ENCODE measurements around the gene AP1M2.
"Not testable (repeated sequence)": the region's sequence is repeated elsewhere in the genome, so short reads cannot be mapped to it uniquely, and the experiment has no call there.

AP1M2 gene

DNA sequence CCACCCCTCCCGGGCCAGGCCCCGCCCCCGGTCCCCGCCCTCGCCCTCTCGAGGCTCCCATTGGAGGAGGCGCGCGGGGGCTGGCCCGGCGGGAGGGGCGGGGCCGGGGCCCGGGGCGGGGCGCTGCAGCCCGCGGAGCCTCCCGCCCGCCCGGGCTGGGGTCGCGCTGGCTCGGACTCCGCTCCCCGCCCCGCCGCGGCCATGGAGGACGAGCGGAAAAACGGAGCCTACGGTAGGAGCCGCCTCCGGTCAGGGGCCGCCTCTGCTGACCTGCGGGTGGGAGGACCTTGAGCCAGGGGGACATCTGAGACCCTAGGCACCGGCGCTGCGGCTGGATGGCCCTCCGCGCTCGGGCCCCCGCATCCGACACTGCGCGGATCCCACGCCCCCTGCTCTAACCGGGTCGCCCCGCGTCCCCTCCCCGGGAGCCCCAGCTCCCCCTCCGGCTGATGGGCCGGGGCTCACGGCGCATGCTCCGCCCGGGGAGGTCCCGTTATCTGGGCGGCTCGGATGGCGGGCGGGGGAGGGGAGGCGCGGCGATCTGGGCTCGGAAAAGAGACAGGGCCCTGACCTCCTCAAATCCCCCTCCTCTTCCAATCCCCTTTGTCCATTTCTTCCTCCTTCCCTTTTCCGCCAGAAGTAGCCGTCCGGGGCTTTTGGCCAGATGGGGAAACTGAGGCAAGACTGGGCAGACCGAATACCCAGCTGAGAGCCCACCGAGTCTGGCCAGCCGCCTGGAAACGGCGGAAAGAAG is 15.4 kb upstream of the AP1M2 start:
- DNase-seq (ENCODE audit: low spot score) = peak; percentile 92
- no peak for FAIRE-seq

DNA sequence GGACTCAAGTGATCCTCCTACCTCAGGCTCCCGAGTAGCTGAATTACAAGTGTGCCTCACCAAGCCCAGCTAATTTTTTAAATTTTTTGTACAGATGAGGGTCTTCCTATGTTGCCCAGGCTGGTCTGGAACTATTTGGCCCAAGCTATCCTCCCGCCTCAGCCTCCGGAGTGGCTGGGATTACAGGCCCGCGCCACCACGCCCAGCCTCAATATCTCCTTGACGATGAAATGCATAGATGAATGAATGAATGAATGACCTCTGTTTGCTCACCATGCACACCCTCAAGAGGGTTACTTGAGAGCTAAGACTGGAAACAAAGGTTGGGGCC is 14.9 kb upstream of the AP1M2 start:
- DNase-seq (ENCODE audit: low spot score) = no peak
- FAIRE-seq = no peak

DNA sequence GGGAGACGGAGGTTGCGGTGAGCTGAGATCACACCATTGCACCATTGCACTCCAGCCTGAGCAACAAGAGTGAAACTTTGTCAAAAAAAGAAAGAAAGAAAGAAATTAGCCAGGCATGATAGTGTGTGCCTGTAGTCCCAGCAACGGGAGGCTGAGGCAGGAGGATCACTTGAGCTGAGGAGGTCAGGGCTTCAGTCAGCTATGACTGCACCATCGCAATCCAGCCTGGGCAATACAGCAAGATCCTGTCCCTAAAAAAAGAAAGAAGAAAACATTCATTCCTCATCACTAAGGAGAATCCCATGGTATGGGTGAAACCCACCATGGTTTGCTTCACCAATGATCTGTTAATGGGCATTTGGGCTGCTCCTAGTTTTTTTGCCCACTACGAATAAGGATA is 13.0 kb upstream of the AP1M2 start:
- DNase-seq (ENCODE audit: low spot score) (no peak), FAIRE-seq (no peak)

DNA sequence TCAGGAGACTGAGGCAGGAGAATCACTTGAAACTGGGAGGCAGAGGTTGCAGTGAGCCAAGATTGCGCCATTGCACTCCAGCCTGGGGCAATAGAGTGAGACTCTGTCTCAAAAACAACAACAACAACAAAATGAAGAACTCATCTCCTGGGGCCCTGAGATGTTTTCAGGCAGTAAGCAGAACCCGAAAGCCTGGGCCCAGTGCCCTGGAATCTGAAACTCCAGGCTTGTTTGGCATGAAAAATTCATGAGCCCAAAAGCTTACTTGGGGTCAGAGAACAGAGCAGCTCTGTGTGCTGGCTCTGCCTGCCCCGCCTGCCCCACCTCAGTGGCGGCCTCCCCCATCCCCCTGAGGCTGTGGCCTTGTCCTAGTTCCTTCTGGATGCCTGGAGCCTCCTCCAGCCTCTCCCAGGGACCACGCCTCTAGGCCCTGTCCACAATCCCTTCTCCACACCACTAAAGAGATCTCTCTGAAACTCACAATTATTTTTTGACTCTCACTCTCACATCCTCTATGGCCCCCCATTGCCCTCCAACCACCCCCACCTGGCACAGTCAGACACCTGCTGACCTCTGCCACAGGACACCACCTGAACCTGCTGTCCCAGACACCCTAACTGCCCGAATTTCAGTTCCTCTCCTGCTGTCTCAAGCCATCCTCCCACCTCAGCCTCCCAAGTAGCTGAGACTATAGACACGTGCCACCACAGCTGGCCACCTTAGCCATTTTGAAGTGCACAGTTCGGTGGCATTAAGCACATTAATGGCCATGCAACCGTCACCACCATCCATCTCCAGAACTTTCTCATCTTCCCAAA is 6.9 kb upstream of the AP1M2 start:
- FAIRE-seq = no peak
- DNase-seq (ENCODE audit: low spot score) = no peak

DNA sequence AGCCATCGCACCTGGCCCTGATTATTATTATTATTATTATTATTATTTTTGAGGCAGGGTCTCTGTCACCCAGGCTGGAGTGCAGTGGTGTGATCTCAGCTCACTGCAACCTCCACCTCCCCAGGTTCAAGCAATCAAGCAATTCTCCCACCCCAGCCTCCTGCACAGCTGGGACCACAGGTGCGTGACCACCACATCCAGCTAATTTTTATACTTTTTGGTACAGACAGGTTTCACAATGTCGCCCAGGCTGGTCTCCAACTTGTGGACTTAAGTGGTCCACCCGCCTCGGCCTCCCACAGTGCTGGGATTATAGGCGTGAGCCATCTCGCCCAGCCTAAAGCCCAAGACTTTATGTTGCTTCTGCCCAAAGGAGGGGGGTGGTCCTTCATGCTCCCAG is 6.0 kb upstream of the AP1M2 start:
- FAIRE-seq = no peak
- DNase-seq (ENCODE audit: low spot score) = no peak

DNA sequence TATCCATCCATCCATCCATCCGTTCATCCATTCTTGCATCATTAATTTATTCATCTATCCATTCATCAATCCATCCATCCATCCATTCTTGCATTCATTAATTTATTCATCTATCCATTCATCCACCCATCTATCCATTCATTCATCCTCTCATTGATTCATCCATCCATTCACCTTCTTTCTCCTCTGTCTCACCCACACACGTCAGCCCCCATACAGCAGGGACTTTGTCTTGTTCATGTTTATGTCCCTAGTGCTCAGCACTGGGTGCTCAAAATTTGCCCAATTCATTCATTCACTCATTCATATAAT is 683 bp upstream of the AP1M2 start:
- no peak for FAIRE-seq
- no peak for DNase-seq (ENCODE audit: low spot score)

DNA sequence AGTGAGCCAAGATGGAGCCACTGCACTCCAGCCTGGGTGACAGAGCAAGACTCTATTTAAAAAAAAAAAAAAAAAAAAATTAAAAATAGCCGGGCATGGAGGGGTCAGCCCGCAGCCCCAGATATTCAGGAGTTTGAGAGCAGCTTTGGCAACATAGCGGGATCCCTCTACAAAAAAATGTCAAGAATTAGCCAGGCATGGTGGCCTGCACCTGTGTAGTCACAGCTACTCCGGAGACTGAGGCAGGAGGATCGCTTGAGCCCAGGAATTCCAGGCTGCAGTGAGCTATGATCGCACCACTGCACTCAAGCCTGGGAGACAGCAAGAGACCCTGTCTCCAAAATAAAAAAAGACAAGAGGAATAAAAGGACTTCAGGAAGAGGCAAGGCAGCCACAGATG is 716 bp downstream of the AP1M2 start:
- DNase-seq (ENCODE audit: low spot score) (no peak), FAIRE-seq (no peak)

DNA sequence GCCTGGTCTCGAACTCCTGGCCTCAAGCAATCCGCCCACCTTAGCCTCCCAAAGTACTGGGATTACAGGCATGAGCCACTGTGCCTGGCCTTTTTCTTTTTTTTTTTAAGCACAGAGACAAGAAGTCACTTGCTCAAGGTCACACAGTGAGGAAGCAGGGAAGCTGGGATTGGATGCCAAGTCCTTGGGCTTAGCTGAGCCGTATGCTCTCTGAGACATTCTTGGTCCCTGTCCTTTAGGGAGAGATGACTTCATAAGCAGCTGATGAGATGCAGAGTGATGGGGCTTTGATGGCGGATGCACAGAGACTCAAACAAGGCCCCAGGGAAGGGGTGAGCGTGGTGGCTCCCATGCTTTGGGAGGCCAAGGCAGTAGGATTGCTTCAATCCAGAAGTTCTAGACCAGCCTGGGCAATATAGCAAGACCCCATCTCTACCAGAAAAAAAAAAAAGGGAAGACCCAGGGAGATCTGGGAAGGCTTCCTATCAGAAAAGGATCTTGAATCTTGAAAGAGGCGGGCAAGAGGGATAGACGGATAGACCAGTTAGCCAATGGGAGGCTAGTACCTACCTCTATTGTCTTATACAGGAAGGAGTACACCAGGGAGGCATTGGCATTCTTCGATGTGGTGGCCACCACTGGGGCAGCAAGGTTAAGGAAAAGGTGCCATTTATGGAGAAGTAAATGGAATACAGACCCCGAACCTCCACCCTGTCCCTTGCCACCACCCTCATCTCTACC is 3.9 kb downstream of the AP1M2 start:
- no peak for FAIRE-seq
- DNase-seq (ENCODE audit: low spot score) = no peak

DNA sequence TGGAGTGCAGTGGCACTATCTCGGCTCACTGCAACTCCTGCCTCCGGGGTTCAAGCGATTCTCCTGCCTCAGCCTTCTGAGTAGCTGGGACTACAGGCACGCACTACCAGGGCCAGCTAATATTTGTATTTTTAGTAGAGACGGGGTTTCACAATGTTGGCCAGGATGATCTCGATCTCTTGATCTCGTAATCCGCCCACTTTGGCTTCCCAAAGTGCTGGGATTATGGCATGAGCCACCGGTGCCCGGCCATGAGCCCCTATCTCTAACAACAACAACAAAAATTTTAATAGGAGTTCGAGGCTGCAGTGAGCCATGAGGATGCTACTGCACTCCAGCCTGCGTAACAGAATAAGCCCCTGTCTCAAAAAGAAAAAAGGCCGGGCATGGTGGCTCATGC is 5.0 kb downstream of the AP1M2 start:
- no peak for FAIRE-seq
- DNase-seq (ENCODE audit: low spot score) = no peak

DNA sequence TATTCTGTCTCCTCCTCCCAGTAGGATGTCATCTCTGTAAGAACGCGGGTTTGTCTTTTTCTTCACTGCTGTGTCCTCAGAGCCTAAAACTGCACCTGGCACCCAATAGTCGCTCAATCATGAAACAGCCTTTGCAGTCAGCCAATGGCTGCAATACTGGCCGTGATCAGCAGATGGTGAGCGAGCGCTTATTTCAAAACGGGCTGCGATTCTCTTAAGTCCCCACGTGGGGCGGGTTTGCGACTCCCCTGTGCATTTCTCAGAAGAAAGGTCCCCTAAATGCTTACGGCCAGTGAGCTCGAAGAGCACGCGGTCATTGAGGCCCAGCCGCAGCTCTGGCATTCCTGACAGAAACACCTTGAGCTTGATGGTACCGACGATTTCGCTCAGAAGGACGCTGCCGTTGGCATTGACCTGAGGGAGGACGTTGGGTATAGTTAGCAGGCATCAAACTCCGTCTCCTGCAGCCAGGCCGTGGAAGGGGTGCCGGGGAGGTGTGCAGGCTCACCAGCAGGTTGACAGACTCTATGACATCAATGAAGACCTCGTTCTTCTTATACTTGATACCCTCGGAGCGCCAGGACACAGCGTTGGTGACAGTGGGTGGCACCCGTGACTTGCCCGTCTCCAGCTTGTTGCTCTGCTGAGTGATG is 6.0 kb downstream of the AP1M2 start:
- no peak for FAIRE-seq
- peak; percentile 66 for DNase-seq (ENCODE audit: low spot score)

DNA sequence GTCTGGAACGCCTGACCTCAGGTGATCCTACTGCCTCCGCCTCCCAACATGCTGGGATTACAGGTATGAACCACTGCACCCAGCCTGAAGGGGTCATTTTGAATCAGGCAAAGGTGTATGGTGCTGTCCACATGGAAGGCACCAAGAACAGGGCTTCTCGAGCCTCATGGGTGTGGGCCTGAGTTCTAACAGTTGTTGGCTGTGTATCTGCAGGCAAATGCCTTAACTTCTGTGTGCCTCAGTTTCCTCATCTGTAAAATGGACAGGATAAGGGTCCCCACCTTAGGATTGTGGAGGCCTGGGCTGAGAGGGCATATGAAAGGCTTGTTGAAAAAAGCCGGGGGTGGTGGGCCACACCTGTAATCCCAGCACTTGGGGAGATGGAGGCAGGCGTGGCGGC is 9.2 kb downstream of the AP1M2 start:
- DNase-seq (ENCODE audit: low spot score) (no peak), FAIRE-seq (no peak)

DNA sequence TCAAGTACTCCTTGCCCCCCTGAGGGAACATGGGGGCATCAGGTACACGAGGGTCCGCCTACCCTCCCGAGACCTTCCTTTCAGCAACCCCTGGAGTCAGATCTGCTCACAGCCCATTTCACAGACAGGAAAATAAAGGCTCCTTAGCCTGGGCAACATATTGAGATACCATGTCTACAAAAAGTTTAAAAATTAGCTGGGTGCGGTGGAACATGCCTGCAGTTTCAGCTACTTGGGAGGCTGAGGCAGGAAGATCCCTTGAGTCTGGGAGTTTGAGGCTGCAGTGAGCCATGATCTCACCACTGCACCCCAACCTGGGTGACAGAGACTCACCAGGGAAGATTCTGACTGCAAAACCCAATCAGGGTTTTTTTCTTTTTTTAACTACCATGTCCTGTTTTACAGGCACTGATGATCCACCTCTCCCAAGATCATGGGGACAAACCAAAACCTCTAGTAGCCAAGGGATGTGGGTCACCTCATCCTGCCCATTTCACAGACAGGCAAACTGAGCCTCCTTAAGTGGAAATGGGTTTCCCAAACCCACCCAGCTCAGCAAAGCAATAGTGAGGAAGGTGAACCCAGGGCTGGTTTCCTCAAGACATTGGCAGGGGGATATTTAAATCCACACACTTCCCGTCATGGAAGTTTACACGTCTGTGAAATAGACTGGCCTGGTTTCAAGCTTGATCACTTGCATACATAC is 11.9 kb downstream of the AP1M2 start:
- FAIRE-seq = no peak

DNA sequence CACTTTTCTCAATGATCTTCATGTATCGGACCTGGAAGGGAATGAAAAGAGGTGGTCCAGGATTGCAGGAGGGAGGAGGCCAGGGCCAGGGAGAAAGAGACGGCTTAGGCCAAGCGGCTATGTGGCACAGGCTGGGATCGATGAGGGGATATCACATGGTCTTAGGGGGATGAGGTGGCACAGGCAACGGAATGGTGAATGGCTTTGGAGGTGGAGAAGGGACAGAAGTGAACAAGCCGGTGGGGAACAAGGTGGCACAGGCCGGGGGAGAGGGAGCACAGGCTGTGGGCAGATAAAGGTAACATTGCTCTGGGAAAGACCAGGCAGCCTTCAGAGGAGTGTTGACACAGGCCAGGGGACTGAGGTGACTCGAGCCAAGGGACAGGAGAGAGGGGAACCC is 12.7 kb downstream of the AP1M2 start:
- DNase-seq (ENCODE audit: low spot score) (no peak), FAIRE-seq (no peak)

More for the DNA sequence above, 11.9 kb downstream of the AP1M2 start:
- DNase-seq (ENCODE audit: low spot score) = no peak

DNA sequence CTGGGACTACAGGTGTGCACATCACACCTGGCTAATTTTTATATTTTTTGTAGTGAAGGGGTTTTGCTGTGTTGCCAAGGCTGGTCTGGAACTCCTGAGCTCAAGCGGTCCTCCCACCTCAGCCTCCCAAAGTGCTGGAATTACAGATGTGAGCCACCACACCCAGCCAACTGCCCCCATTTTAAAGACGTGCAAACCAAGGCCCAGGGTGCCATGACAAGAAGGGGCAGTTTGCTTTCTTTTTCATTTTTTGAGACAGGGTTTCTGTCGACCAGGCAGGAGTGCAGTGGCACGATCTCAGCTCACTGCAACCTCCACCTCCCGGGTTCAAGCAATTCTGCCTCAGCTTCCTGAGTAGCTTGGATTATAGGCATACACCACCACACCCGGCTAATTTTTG is 13.3 kb downstream of the AP1M2 start:
- DNase-seq (ENCODE audit: low spot score); FAIRE-seq: not testable (repeated sequence)

DNA sequence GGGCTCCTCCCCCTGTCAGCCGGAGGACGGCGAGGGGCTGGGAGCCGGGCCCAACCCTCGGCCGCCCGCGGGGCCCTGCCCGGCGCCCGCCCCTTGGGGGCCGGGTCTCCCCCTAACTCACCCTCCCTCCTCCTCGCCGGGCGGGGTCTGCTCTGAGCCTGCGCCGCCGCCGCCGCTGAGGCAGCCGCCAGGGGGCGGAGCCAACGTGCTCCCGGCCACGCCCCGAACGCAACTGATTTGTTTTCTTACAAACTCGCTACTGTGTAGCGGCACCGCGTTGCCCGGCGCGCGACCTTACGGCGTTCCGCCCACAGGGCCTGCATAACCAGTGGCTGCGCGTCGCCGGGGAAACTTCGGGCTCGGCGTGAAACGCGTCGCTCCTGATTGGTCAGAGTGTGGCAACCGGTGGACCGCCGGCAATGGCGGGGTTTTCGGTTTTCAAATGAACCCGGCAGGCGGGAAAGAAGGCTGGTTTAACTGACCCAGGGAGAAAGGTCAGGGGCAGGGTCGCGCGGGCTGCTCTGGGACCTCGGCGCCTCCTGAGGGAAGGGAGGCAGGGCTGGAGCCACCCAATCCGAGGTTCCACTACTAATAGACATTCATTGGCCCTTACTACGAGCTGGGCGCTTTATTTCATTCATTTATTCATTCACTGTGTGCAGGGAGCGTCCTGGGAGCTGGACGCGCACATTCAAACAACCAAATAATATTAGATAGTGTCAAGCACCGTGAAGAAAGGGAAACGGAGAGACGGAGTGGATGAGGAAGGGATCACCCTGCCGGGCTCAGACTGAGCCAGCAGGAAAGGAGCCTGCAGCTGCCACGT is 18.1 kb downstream of the AP1M2 start, which contains the start of gene CDKN2D:
CDKN2D (minus strand) TSS at position 154 of the 826 bp plus-strand sequence. CDS start 326 bp downstream, outside the sequence.
- FAIRE-seq (peak; percentile 76), DNase-seq (ENCODE audit: low spot score) (peak; percentile 85)

DNA sequence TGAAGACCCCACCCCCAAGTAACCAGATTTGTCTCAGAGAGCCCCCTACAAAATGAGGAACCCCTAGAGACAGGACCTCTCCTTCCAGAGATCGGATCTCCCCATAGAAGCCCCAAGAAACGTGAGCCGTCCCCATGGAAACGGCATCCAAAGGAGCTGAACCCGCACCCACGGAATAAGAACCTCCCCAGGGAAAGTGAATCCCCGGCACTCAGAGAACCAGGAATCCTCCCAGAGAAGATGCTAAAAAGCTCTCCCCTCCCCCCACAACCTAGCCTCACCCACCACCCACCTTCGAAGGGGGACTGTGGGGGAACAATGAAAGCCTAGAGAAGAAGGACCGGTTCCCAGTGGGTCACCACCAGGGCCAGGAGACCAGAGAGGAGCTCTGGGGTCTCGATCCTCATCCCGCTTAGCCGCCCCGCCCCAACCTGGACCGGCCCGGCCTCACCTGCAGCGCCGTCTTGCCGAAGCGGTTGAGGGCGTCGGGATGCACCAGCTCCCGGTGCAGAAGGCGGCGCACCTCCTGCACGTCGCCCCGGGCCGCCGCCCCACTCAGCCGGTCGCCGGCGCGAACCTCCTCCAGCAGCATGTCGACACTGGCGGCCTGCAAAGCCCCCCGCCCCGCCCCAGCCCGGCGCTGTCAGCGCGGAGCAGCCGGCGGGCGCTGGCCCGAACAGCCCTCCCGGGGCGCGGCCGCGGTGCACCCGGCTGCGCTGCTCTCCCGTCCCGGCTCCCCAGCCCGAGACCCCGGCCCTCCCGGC is 18.9 kb downstream of the AP1M2 start:
- FAIRE-seq (no peak), DNase-seq (ENCODE audit: low spot score) (peak; percentile 29)

DNA sequence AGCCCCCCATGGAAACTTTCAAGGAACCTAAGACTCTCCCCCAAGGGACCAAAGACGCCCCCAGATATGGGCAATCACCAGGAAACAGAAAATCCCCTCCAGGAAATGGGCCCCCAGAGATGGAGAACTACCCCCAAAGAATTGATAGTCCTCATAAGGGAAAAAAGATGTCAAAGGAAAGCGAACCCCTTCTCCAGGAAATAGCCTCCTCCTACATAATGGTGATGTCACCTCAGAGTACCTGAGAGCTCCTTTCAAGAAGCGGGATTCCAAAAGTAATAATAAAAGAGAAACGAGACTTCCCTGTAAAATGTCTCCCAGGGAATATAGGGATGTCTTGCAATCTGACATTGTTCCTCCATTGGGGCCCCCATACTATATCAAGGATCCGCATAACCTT is 19.5 kb downstream of the AP1M2 start:
- FAIRE-seq (no peak), DNase-seq (ENCODE audit: low spot score) (no peak)

DNA sequence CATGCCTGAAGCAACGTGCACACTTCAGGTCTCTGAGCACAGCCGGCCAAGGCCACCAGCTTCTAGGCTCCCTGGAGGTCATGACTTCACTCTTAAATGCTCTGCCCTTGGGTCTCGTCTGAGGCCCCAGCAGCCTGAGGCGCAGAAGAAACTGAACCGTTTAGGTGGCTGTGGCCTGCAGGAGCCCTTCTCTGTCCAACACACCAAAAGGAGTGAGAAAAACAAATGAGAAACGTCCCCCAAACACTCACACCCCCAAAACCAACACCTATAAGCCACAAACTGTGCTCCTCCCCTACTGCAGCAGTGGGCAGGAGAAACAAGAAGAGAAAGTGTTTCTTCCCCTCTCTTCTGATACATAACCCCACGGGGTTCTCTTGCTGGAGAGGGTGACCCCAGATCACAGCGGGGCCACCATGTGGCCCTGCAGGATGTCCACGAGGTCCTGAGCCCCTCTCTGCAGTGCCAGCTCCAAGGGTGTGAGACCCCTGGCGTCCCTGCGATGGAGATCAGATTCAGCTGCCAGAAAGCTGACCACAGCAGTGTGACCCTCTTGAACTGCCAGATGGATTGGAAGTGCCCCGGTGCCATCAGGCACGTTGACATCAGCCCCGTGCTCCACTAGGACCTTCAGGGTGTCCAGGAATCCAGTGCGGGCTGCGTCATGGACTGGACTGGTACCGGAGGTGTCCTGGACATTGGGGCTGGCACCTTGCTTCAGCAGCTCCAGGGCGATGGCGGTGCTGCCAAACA is 20.3 kb downstream of the AP1M2 start:
- no peak for FAIRE-seq
- DNase-seq (ENCODE audit: low spot score) = no peak

DNA sequence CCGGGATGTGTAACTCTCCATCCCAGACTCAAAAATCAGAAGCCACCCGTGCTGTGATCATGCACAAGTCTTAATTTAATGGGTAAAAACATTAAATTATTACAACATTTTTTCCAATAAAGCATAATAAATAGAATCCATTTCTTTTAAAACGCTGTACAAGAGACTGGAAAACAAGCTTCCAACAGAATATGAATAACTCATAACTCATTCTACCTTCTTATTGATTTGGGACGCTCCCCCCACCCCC is 20.8 kb downstream of the AP1M2 start:
- FAIRE-seq (no peak), DNase-seq (ENCODE audit: low spot score) (no peak)

Data from urothelium cell line (cell line).